ENCODE data around the gene EXOC1L.

DNA sequence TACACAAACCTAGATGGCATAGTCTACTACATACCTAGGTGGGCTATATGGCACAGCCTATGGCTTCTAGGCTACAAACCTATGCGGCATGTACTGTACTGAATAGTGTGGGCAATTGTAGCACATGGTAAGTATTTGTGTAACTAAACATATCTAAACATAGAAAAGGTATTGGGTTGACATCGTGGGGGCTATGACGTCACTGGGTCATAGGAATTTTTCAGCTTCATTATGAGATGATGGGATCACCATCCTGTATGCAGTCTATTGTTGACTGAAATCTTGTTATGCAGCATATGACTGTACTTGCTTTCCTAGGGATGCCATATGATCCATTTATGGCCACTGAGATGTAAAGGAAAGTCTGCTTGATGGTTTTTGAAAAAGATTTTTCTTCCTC, 1.9 kb upstream of the EXOC1L start:
- TF ChIP-seq, protein P1, sequence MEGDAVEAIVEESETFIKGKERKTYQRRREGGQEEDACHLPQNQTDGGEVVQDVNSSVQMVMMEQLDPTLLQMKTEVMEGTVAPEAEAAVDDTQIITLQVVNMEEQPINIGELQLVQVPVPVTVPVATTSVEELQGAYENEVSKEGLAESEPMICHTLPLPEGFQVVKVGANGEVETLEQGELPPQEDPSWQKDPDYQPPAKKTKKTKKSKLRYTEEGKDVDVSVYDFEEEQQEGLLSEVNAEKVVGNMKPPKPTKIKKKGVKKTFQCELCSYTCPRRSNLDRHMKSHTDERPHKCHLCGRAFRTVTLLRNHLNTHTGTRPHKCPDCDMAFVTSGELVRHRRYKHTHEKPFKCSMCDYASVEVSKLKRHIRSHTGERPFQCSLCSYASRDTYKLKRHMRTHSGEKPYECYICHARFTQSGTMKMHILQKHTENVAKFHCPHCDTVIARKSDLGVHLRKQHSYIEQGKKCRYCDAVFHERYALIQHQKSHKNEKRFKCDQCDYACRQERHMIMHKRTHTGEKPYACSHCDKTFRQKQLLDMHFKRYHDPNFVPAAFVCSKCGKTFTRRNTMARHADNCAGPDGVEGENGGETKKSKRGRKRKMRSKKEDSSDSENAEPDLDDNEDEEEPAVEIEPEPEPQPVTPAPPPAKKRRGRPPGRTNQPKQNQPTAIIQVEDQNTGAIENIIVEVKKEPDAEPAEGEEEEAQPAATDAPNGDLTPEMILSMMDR (tag by site-specific recombination; IDR thresholded peaks at IDR 0.05) = no peak
- no peak for TF ChIP-seq ZSCAN30 (tag by site-specific recombination; IDR thresholded peaks at IDR 0.05)
- TF ChIP-seq, protein P2, sequence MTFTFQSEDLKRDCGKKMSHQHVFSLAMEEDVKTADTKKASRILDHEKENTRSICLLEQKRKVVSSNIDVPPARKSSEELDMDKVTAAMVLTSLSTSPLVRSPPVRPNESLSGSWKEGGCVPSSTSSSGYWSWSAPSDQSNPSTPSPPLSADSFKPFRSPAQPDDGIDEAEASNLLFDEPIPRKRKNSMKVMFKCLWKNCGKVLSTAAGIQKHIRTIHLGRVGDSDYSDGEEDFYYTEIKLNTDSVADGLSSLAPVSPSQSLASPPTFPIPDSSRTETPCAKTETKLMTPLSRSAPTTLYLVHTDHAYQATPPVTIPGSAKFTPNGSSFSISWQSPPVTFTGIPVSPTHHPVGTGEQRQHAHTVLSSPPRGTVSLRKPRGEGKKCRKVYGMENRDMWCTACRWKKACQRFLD (tag by site-specific recombination; IDR thresholded peaks at IDR 0.05) = no peak
- TF ChIP-seq, protein P3, sequence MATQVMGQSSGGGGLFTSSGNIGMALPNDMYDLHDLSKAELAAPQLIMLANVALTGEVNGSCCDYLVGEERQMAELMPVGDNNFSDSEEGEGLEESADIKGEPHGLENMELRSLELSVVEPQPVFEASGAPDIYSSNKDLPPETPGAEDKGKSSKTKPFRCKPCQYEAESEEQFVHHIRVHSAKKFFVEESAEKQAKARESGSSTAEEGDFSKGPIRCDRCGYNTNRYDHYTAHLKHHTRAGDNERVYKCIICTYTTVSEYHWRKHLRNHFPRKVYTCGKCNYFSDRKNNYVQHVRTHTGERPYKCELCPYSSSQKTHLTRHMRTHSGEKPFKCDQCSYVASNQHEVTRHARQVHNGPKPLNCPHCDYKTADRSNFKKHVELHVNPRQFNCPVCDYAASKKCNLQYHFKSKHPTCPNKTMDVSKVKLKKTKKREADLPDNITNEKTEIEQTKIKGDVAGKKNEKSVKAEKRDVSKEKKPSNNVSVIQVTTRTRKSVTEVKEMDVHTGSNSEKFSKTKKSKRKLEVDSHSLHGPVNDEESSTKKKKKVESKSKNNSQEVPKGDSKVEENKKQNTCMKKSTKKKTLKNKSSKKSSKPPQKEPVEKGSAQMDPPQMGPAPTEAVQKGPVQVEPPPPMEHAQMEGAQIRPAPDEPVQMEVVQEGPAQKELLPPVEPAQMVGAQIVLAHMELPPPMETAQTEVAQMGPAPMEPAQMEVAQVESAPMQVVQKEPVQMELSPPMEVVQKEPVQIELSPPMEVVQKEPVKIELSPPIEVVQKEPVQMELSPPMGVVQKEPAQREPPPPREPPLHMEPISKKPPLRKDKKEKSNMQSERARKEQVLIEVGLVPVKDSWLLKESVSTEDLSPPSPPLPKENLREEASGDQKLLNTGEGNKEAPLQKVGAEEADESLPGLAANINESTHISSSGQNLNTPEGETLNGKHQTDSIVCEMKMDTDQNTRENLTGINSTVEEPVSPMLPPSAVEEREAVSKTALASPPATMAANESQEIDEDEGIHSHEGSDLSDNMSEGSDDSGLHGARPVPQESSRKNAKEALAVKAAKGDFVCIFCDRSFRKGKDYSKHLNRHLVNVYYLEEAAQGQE (tag by site-specific recombination; IDR thresholded peaks at IDR 0.05) = no peak
- TF ChIP-seq ZNF394 (tag by site-specific recombination; IDR thresholded peaks at IDR 0.05; ENCODE audit: borderline replicate concordance) = no peak
